HG02943 (cell line): ENCODE measurements around the gene MDH1B.
"Not testable (repeated sequence)": the region's sequence is repeated elsewhere in the genome, so short reads cannot be mapped to it uniquely, and the experiment has no call there.

ENCODE experiments used
- ATAC-seq: cut with Tn5 transposase; IDR thresholded peaks from one replicate; pipeline ENCODE4 v1.9.1; 2021; ENCODE audit warnings: mild to moderate bottlenecking, low read depth, moderate library complexity; ENCODE audit not compliant: unreplicated experiment

The MDH1B gene

GRCh38 chr2:206765242-206766056 is at the start of gene MDH1B, which contains the start of gene FASTKD2:
MDH1B (minus strand) TSS chr2:206765328; CDS start chr2:206765271, 57 bp downstream.
FASTKD2 (plus strand) TSS chr2:206765606; CDS start chr2:206766694, 1,088 bp downstream.
- ATAC-seq = peak; percentile 94

- no peak for ATAC-seq
Measured at GRCh38 chr2:206814498-206814897, 49.4 kb upstream of the MDH1B start.

- not testable (repeated sequence) for ATAC-seq
Measured at GRCh38 chr2:206812471-206812870, 47.3 kb upstream of the MDH1B start.

- not testable (repeated sequence) for ATAC-seq
Measured at GRCh38 chr2:206807624-206808023, 42.5 kb upstream of the MDH1B start.

- no peak for ATAC-seq
Measured at GRCh38 chr2:206805887-206806607, 40.9 kb upstream of the MDH1B start.

GRCh38 chr2:206804326-206804725 is 39.2 kb upstream of the MDH1B start:
- no peak for ATAC-seq

GRCh38 chr2:206802654-206803514 is 37.8 kb upstream of the MDH1B start:
- no peak for ATAC-seq

GRCh38 chr2:206801418-206802189 is 36.5 kb upstream of the MDH1B start:
- no peak for ATAC-seq

- ATAC-seq = no peak
Measured at GRCh38 chr2:206800506-206801417, 35.6 kb upstream of the MDH1B start.

- no peak for ATAC-seq
Measured at GRCh38 chr2:206799083-206799482, 34.0 kb upstream of the MDH1B start.

- ATAC-seq = peak; percentile 65
Measured at GRCh38 chr2:206798000-206798399, 32.9 kb upstream of the MDH1B start.

- no peak for ATAC-seq
Measured at GRCh38 chr2:206797376-206797775, 32.2 kb upstream of the MDH1B start.

GRCh38 chr2:206792645-206793044 is 27.5 kb upstream of the MDH1B start:
- no peak for ATAC-seq

- ATAC-seq = no peak
Measured at GRCh38 chr2:206790311-206790935, 25.3 kb upstream of the MDH1B start.

- no peak for ATAC-seq
Measured at GRCh38 chr2:206784559-206785353, 19.6 kb upstream of the MDH1B start.

- no peak for ATAC-seq
Measured at GRCh38 chr2:206783718-206784117, 18.6 kb upstream of the MDH1B start.

- ATAC-seq = no peak
Measured at GRCh38 chr2:206780671-206781070, 15.5 kb upstream of the MDH1B start.

- no peak for ATAC-seq
Measured at GRCh38 chr2:206776432-206776831, 11.3 kb upstream of the MDH1B start.
